ENCODE measurements around the gene APLN. TPM values are rescaled to one million over a fixed set of nuclear protein-coding genes. Genes with fewer than 3 reads are reported as not detected.

Gene APLN
- total RNA-seq, 2 experiments from 2014 or later, result 1.9 to 2.1 TPM

DNA sequence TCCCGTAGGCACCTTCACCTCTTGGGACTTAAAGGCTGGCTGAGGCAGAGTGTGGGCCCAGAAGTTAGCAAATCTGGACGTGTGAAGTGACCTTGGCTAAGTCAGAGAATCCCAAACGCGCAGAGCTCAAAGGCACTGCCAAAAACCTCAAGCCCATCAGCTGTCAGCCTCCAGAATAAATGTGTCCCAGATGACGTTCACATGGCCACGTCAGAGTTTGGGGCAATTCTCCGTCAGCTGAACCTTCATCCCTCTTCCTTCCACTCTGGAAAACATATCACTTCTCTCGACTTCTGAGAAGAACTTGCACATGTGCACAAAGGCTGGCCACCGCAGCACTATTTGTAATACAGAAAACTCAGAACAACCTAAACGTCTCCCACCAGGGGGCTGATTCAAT, 35.7 kb upstream of the APLN start:
- ChIA-PET CTCF (no interaction called here), POLR2A (no interaction called here)
- Mint-ChIP-seq H3K9me3 (ENCODE audit: low read depth) (no peaks in the 10 kb centered on the region), H3K27me3 (no peaks in the 10 kb centered on the region), H3K4me1 (no peaks in the 10 kb centered on the region), H3K4me3 (no peak overlapping the region), H3K27ac (no peak overlapping the region), H3K36me3 (ENCODE audit: low read depth) (no peaks in the 10 kb centered on the region)
- no peak for DNase-seq
- ATAC-seq, result no peak
- intact Hi-C loops (cut with DNase I, micrococcal nuclease), result no loop called here

GRCh38 chrX:129689796-129690195, 35.0 kb upstream of the APLN start:
- no peaks in the 10 kb centered on the region for H3K27me3 Mint-ChIP-seq
- no peaks in the 10 kb centered on the region for H3K9me3 Mint-ChIP-seq (ENCODE audit: low read depth)
- ATAC-seq (no peak), DNase-seq (no peak)
- CTCF ChIA-PET, result no interaction called here
- H3K36me3 Mint-ChIP-seq (ENCODE audit: low read depth), result no peaks in the 10 kb centered on the region
- intact Hi-C loops (cut with DNase I, micrococcal nuclease), result no loop called here
- no peak overlapping the region for H3K4me3 Mint-ChIP-seq
- H3K27ac Mint-ChIP-seq, result no peak overlapping the region
- POLR2A ChIA-PET, result no interaction called here
- H3K4me1 Mint-ChIP-seq, result no peaks in the 10 kb centered on the region

DNA sequence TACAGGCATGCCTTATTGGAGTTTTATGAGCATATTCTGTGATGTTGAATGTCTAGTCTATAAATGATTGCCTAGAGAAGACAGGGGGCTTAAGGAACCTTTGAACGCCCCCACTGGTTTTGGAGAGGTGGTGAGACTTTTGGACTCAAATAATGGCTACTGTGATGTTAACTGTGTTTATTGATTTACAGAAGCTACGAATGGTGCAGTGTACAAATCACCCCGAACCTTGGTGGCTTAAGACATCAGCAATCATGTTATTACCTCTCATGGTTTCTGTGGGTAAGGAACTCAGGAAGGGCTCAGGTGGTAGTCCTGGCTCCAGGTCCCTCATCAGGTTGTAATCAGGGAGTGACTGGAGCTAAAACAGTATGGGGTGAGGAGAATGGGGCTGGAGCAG, 33.3 kb upstream of the APLN start:
- CTCF ChIA-PET, result interaction anchor here (0.5 kb wide), 1 partner anchor 47 kb away, joined by 3 read pairs; no protein-coding TSS in a partner anchor
- Mint-ChIP-seq H3K27ac (no peak overlapping the region), H3K27me3 (no peaks in the 10 kb centered on the region), H3K36me3 (ENCODE audit: low read depth) (no peaks in the 10 kb centered on the region), H3K4me3 (no peak overlapping the region), H3K4me1 (no peaks in the 10 kb centered on the region), H3K9me3 (ENCODE audit: low read depth) (no peaks in the 10 kb centered on the region)
- POLR2A ChIA-PET, result interaction anchor here (0.7 kb wide), 1 partner anchor 171 kb away, joined by 3 read pairs; no protein-coding TSS in a partner anchor
- ATAC-seq (no peak), DNase-seq (no peak)
- intact Hi-C loops (cut with DNase I, micrococcal nuclease), result no loop called here

GRCh38 chrX:129686422-129686948, 31.7 kb upstream of the APLN start:
- intact Hi-C loops (cut with DNase I, micrococcal nuclease), result no loop called here
- no peaks in the 10 kb centered on the region for H3K9me3 Mint-ChIP-seq (ENCODE audit: low read depth)
- DNase-seq (no peak), ATAC-seq (no peak)
- no peaks in the 10 kb centered on the region for H3K36me3 Mint-ChIP-seq (ENCODE audit: low read depth)
- no peaks in the 10 kb centered on the region for H3K4me1 Mint-ChIP-seq
- CTCF ChIA-PET, result no interaction called here
- H3K27ac Mint-ChIP-seq, result no peak overlapping the region
- POLR2A ChIA-PET, result no interaction called here
- no peaks in the 10 kb centered on the region for H3K27me3 Mint-ChIP-seq
- no peak overlapping the region for H3K4me3 Mint-ChIP-seq

DNA sequence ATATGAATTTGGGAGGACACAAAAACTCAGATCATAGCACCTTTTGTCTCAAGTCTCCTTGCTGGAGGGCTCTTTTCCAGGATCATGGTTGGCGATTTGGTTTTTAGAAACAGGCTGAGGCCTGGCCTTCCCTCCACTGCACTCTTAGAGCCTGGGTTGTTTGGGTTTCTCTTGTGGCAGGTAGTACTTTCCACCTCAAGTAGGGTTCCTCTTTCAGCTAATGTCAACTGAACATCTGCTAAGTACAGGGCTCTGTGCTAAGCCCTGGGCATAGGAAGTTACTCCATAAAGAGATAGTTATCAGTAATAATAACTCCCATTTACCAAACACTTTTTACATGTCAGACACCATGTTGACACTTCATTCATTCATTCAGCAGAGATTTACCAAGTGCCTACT, 28.2 kb upstream of the APLN start:
- H3K4me3 Mint-ChIP-seq, result no peak overlapping the region
- DNase-seq (no peak), ATAC-seq (no peak)
- H3K27me3 Mint-ChIP-seq, result no peaks in the 10 kb centered on the region
- H3K27ac Mint-ChIP-seq, result no peak overlapping the region
- peaks cover 11% of the 10 kb centered on the region for H3K4me1 Mint-ChIP-seq
- intact Hi-C loops (cut with DNase I, micrococcal nuclease), result no loop called here
- POLR2A ChIA-PET, result no interaction called here
- H3K9me3 Mint-ChIP-seq (ENCODE audit: low read depth), result no peaks in the 10 kb centered on the region
- H3K36me3 Mint-ChIP-seq (ENCODE audit: low read depth), result no peaks in the 10 kb centered on the region
- CTCF ChIA-PET, result no interaction called here

GRCh38 chrX:129679901-129680300, 25.1 kb upstream of the APLN start:
- peak; percentile 53 for ATAC-seq
- POLR2A ChIA-PET, result no interaction called here
- H3K27me3 Mint-ChIP-seq, result no peaks in the 10 kb centered on the region
- H3K27ac Mint-ChIP-seq, result no peak overlapping the region
- no peak overlapping the region for H3K4me3 Mint-ChIP-seq
- intact Hi-C loops (cut with DNase I, micrococcal nuclease), result no loop called here
- H3K36me3 Mint-ChIP-seq (ENCODE audit: low read depth), result no peaks in the 10 kb centered on the region
- H3K4me1 Mint-ChIP-seq, result peaks cover 15% of the 10 kb centered on the region
- CTCF ChIA-PET, result interaction anchor here (1.4 to 2.4 kb wide), 2 partner anchors 76 to 143 kb away, joined by 6 to 7 read pairs; no protein-coding TSS in a partner anchor
- no peaks in the 10 kb centered on the region for H3K9me3 Mint-ChIP-seq (ENCODE audit: low read depth)
- no peak for DNase-seq

- H3K36me3 Mint-ChIP-seq (ENCODE audit: low read depth), result no peaks in the 10 kb centered on the region
- ATAC-seq (peak; percentile 69), DNase-seq (peak; percentile 62)
- peaks cover 15% of the 10 kb centered on the region for H3K4me1 Mint-ChIP-seq
- H3K9me3 Mint-ChIP-seq (ENCODE audit: low read depth), result no peaks in the 10 kb centered on the region
- peak overlapping the region; percentile 55 for H3K27ac Mint-ChIP-seq
- intact Hi-C loops (cut with DNase I, micrococcal nuclease), result loop anchor here in 1 of 2 experiments (1.0 kb wide), 1 partner anchor 103 kb away; no protein-coding TSS in a partner anchor
- ChIA-PET CTCF (interaction anchor here (1.2 to 2.4 kb wide), 3 partner anchors 24 to 144 kb away, joined by 4 to 7 read pairs (median 6); partner anchors contain the start of gene APLN), POLR2A (no interaction called here)
- H3K27me3 Mint-ChIP-seq, result no peaks in the 10 kb centered on the region
- H3K4me3 Mint-ChIP-seq, result peak overlapping the region; percentile 21
Measured at GRCh38 chrX:129678614-129679195, 23.9 kb upstream of the APLN start.

- H3K27me3 Mint-ChIP-seq, result no peaks in the 10 kb centered on the region
- H3K27ac Mint-ChIP-seq, result no peak overlapping the region
- intact Hi-C loops (cut with DNase I, micrococcal nuclease), result no loop called here
- no peaks in the 10 kb centered on the region for H3K9me3 Mint-ChIP-seq (ENCODE audit: low read depth)
- no peaks in the 10 kb centered on the region for H3K36me3 Mint-ChIP-seq (ENCODE audit: low read depth)
- H3K4me3 Mint-ChIP-seq, result no peak overlapping the region
- no peaks in the 10 kb centered on the region for H3K4me1 Mint-ChIP-seq
- ChIA-PET CTCF (no interaction called here), POLR2A (no interaction called here)
- ATAC-seq (no peak), DNase-seq (no peak)
Measured at GRCh38 chrX:129667412-129667811, 12.7 kb upstream of the APLN start.

DNA sequence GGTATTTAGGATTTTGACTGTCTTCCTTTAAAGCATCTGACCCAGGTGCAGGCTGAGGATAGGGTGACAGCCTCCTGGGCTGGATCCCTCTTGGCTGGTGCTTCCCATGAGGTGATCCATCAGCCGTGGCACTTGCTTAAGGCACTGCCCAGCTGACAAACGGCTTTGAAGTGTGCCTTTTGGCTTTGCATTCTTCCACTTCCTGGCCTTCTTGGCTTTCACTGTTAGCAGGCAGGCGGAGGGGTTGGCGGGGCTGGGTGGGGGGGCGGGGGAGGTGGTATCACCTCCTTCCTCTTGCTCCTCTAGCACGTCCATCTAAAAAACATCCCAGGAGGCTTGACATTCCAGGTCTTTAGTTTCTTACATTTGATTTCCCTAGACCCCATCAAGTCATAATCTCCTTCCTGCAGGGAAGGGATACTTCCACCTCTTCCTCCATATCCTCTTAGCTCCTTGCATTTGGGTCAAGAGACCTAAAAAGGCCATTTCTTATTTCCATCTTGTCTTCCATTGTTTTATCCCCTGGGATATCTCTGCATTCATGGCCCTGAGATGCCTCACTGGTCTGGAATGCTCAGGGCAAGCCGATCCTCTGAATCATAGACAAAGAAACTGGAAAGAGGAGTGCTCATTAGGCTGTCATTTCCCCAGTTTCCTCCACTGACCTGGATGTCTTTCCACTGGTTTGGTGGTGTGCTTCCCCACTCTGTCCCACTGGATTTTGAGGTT, 11.3 kb upstream of the APLN start:
- Mint-ChIP-seq H3K4me1 (no peaks in the 10 kb centered on the region), H3K9me3 (ENCODE audit: low read depth) (no peaks in the 10 kb centered on the region), H3K27ac (no peak overlapping the region), H3K4me3 (no peak overlapping the region), H3K36me3 (ENCODE audit: low read depth) (no peaks in the 10 kb centered on the region), H3K27me3 (no peaks in the 10 kb centered on the region)
- CTCF ChIA-PET, result interaction anchor here (0.6 kb wide), 1 partner anchor 678 kb away, joined by 3 read pairs; no protein-coding TSS in a partner anchor
- DNase-seq (no peak), ATAC-seq (no peak)
- POLR2A ChIA-PET, result no interaction called here
- intact Hi-C loops (cut with DNase I, micrococcal nuclease), result no loop called here

GRCh38 chrX:129663171-129663570, 8.4 kb upstream of the APLN start:
- Mint-ChIP-seq H3K36me3 (ENCODE audit: low read depth) (no peaks in the 10 kb centered on the region), H3K4me3 (no peak overlapping the region)

DNA sequence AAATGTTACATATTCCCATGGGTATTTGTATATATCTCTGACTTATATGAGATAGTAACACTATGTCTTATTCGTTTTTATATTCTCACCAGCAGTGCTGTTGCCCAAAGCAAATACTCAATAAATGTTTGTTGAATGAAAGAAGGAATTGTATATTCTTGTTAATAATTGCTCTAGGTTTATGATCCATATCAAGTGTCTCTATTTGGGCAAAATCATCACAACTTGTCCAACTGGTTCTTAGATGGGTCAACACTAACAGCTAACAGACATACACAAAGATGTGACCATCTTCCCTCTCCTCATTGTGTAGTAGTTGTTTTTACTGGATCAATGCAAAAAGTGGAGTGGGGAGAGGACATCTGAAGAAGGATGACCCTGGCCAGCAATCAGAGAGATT, 6.6 kb upstream of the APLN start:
- H3K36me3 Mint-ChIP-seq (ENCODE audit: low read depth), result no peaks in the 10 kb centered on the region
- ChIA-PET POLR2A (no interaction called here), CTCF (no interaction called here)
- no peak overlapping the region for H3K27ac Mint-ChIP-seq
- no peak overlapping the region for H3K4me3 Mint-ChIP-seq
- H3K27me3 Mint-ChIP-seq, result no peaks in the 10 kb centered on the region
- H3K9me3 Mint-ChIP-seq (ENCODE audit: low read depth), result no peaks in the 10 kb centered on the region
- no peak for ATAC-seq
- intact Hi-C loops (cut with DNase I, micrococcal nuclease), result no loop called here
- no peaks in the 10 kb centered on the region for H3K4me1 Mint-ChIP-seq
- DNase-seq, result no peak

More at GRCh38 chrX:129663171-129663570, 8.4 kb upstream of the APLN start:
- Mint-ChIP-seq H3K27me3 (no peaks in the 10 kb centered on the region), H3K9me3 (ENCODE audit: low read depth) (no peaks in the 10 kb centered on the region), H3K4me1 (no peaks in the 10 kb centered on the region), H3K27ac (no peak overlapping the region)
- ATAC-seq, result no peak
- ChIA-PET CTCF (no interaction called here), POLR2A (no interaction called here)
- DNase-seq, result no peak
- intact Hi-C loops (cut with DNase I, micrococcal nuclease), result no loop called here

DNA sequence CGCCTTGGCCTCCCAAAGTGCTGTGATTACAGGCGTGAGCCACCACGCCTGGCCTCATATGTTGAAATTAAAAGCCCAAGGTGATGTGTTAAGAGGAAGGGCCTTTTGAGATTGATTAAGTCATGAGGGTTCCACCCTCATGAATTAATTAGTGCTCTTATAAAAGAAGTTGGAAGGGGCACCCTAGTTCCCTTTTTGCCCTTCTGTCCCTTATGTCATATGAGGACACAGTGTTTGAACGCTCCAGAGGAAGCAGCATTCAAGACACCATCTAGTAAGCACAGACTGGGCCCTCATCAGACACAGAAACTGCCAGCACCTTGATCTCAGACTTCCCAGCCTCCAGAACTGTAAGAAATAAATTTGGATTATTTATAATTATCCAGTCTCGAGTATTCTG, 5.1 kb upstream of the APLN start:
- Mint-ChIP-seq H3K27me3 (peaks cover 4% of the 10 kb centered on the region), H3K4me3 (no peak overlapping the region), H3K36me3 (ENCODE audit: low read depth) (no peaks in the 10 kb centered on the region), H3K9me3 (ENCODE audit: low read depth) (no peaks in the 10 kb centered on the region), H3K27ac (no peak overlapping the region), H3K4me1 (peaks cover 7% of the 10 kb centered on the region)
- POLR2A ChIA-PET, result no interaction called here
- no peak for DNase-seq
- ATAC-seq, result no peak
- intact Hi-C loops (cut with DNase I, micrococcal nuclease), result loop anchor here in 1 of 2 experiments (5.0 kb wide), 2 partner anchors 67 to 162 kb away; no protein-coding TSS in a partner anchor
- CTCF ChIA-PET, result no interaction called here

Data from activated CD4-positive, alpha-beta T cell treated with anti-CD3 and anti-CD28 coated beads for 36 hours (primary cell).